ENCODE data around the gene FAM89A. TPM values are rescaled to one million over a fixed set of nuclear protein-coding genes. Genes with fewer than 3 reads are reported as not detected.

The FAM89A gene
- total and polyA plus RNA-seq, 9 donors = 7.0 to 18.0 (median 9.6) TPM

GRCh38 chr1:230977761-230978490 lies 62.1 kb downstream of the FAM89A start:
- no peaks in the 10 kb centered on the region for H3K27me3 ChIP-seq
- TF ChIP-seq, protein P1, sequence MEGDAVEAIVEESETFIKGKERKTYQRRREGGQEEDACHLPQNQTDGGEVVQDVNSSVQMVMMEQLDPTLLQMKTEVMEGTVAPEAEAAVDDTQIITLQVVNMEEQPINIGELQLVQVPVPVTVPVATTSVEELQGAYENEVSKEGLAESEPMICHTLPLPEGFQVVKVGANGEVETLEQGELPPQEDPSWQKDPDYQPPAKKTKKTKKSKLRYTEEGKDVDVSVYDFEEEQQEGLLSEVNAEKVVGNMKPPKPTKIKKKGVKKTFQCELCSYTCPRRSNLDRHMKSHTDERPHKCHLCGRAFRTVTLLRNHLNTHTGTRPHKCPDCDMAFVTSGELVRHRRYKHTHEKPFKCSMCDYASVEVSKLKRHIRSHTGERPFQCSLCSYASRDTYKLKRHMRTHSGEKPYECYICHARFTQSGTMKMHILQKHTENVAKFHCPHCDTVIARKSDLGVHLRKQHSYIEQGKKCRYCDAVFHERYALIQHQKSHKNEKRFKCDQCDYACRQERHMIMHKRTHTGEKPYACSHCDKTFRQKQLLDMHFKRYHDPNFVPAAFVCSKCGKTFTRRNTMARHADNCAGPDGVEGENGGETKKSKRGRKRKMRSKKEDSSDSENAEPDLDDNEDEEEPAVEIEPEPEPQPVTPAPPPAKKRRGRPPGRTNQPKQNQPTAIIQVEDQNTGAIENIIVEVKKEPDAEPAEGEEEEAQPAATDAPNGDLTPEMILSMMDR (IDR thresholded peaks at IDR 0.05) = no peak
- TF ChIP-seq EP300 (IDR thresholded peaks at IDR 0.05) = no peak
- TF ChIP-seq POLR2A (IDR thresholded peaks at IDR 0.05) = no peak
- peak overlapping the region; percentile 50 for H3K4me3 ChIP-seq
- peak in 4 of 5 donors; percentile 27 to 52 (median 47) for DNase-seq
- 2 to 3% (median 2%) methylated on average over 42 to 52 of the region's 52 CpGs for WGBS, 3 donors
- H3K36me3 ChIP-seq = no peaks in the 10 kb centered on the region
- peaks cover 1% of the 10 kb centered on the region for H3K4me1 ChIP-seq (ENCODE audit: insufficient read depth)
- no peak overlapping the region for H3K27ac ChIP-seq
- intact Hi-C loops (cut with DNase I) = loop anchor here in 1 of 4 donors (5.0 kb wide), 1 partner anchor 181 kb away; no protein-coding TSS in a partner anchor
- H3K9me3 ChIP-seq = no peaks in the 10 kb centered on the region

GRCh38 chr1:230976825-230977747 lies 63.0 kb downstream of the FAM89A start:
- no peaks in the 10 kb centered on the region for H3K9me3 ChIP-seq
- WGBS, 3 donors = 73 to 74% (median 74%) methylated on average over 14 of the region's 14 CpGs
- peaks cover 1% of the 10 kb centered on the region for H3K4me1 ChIP-seq (ENCODE audit: insufficient read depth)
- no peaks in the 10 kb centered on the region for H3K27me3 ChIP-seq
- TF ChIP-seq, protein P1 (IDR thresholded peaks at IDR 0.05) = no peak
- TF ChIP-seq EP300 (IDR thresholded peaks at IDR 0.05) = no peak
- no peak for TF ChIP-seq POLR2A (IDR thresholded peaks at IDR 0.05)
- no peak overlapping the region for H3K4me3 ChIP-seq
- intact Hi-C loops (cut with DNase I) = loop anchor here in 1 of 4 donors (5.0 kb wide), 1 partner anchor 180 kb away; no protein-coding TSS in a partner anchor
- no peak overlapping the region for H3K27ac ChIP-seq
- DNase-seq = no peak
- no peaks in the 10 kb centered on the region for H3K36me3 ChIP-seq

DNA sequence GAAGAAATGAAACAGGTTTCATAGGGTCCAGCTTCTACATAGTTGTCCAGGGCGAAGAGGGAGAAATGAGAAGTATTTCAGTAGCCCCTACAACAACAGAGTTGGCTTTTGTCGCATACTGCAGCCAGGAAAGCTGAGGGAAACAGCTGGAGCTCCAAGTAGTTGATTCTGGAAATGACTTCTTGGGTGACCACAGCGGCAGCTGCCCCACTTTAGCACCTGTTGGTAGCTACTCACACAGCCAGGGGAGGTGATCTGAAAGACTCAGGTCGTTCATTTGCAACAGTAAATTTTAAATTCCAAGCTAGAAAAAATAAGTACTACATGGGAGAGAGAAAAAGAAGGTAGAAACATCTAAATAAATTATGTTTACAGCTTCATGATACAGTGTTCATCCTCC lies 63.7 kb downstream of the FAM89A start:
- Histone ChIP-seq H3K36me3 (no peaks in the 10 kb centered on the region), H3K9me3 (no peaks in the 10 kb centered on the region), H3K27me3 (no peaks in the 10 kb centered on the region), H3K4me1 (ENCODE audit: insufficient read depth) (peaks cover 1% of the 10 kb centered on the region), H3K27ac (no peak overlapping the region), H3K4me3 (no peak overlapping the region)
- DNase-seq = no peak
- WGBS, 3 donors = 86 to 93% (median 92%) methylated on average over 4 of the region's 4 CpGs
- intact Hi-C loops (cut with DNase I) = loop anchor here in 1 of 4 donors (5.0 kb wide), 1 partner anchor 179 kb away; no protein-coding TSS in a partner anchor
- TF ChIP-seq POLR2A (IDR thresholded peaks at IDR 0.05) (no peak), EP300 (IDR thresholded peaks at IDR 0.05) (no peak)
- TF ChIP-seq, protein P1 (IDR thresholded peaks at IDR 0.05) = no peak

- TF ChIP-seq, protein P1 (IDR thresholded peaks at IDR 0.05) = no peak
- TF ChIP-seq POLR2A (IDR thresholded peaks at IDR 0.05) = no peak
- no peak for TF ChIP-seq EP300 (IDR thresholded peaks at IDR 0.05)
- 62 to 85% (median 64%) methylated on average over 3 of the region's 3 CpGs for WGBS, 3 donors
- DNase-seq = no peak
- Histone ChIP-seq H3K27me3 (no peaks in the 10 kb centered on the region), H3K4me1 (ENCODE audit: insufficient read depth) (peaks cover 1% of the 10 kb centered on the region), H3K9me3 (no peaks in the 10 kb centered on the region), H3K4me3 (no peak overlapping the region), H3K27ac (no peak overlapping the region), H3K36me3 (no peaks in the 10 kb centered on the region)
- intact Hi-C loops (cut with DNase I) = loop anchor here in 1 of 4 donors (5.0 kb wide), 1 partner anchor 178 kb away; no protein-coding TSS in a partner anchor
Measured at GRCh38 chr1:230975636-230976035, 64.4 kb downstream of the FAM89A start.

Data from ovary (tissue), 9 donors.